Suprapubic skin (tissue), 4 donors: ENCODE measurements around the gene EPB41L2. TPM values are rescaled to one million over a fixed set of nuclear protein-coding genes. Genes with fewer than 3 reads are reported as not detected.

Source experiments
- DNase-seq, 2 donors: peaks; one replicate each; pipeline ENCODE4 v3.0.0-alpha.2; 2019; ENCODE audit warnings: low spot score in 2 of 2
- H3K27ac ChIP-seq: fragments of 200-600 bp; sonication (generic); one replicate; pipeline ENCODE4 v1.5.1; 2019
- H3K27me3 ChIP-seq: fragments of 200-600 bp; sonication (generic); one replicate; pipeline ENCODE4 v1.5.1; 2019
- H3K36me3 ChIP-seq: fragments of 200-600 bp; sonication (generic); one replicate; pipeline ENCODE4 v1.5.1; 2019
- H3K4me1 ChIP-seq: fragments of 200-600 bp; sonication (generic); one replicate; pipeline ENCODE4 v1.5.1; 2019
- H3K4me3 ChIP-seq: fragments of 200-600 bp; sonication (generic); one replicate; pipeline ENCODE4 v1.5.1; 2019; ENCODE audit warnings: mild to moderate bottlenecking
- H3K9me3 ChIP-seq: fragments of 200-600 bp; sonication (generic); one replicate; pipeline ENCODE4 v1.5.1; 2019
- EP300 ChIP-seq: sonication (generic); formaldehyde crosslinking; IDR thresholded peaks from one replicate; pipeline ENCODE4 v1.6.1; 2017; ENCODE audit warnings: antibody characterized with exemption
- POLR2A ChIP-seq, 2 donors: fragments of 450-650 bp; IDR thresholded peaks; one replicate each; pipeline ENCODE4 v1.6.1; 2017; ENCODE audit warnings: antibody characterized with exemption in 2 of 2, mild to moderate bottlenecking in 2 of 2, moderate library complexity in 2 of 2
- POLR2AphosphoS5 ChIP-seq, 3 donors: sonication (generic); formaldehyde crosslinking; IDR thresholded peaks; one replicate each; pipeline ENCODE4 v1.6.1; 2017; ENCODE audit warnings: antibody characterized with exemption in 3 of 3
- WGBS: methylation state at CpG from one replicate; pipeline ENCODE4 v1.1.5; 2018; 5-methylcytosine and 5-hydroxymethylcytosine counted together
- total RNA-seq, 4 donors: library from RNA; depleted of rRNA; stranded (reverse); fragments of >200 nt; gene quantifications; one replicate each; pipeline ENCODE4 v1.1.0, GENCODE V29; 2016
- TF ChIP-seq, protein P1 (sequence below), 2 donors: fragments of 200-600 bp in 1 of 2; fragments of 450-650 bp in 1 of 2; sonication (generic) in 1 of 2; IDR thresholded peaks; one replicate each; pipeline ENCODE4 v1.5.1; 2016 to 2019; ENCODE audit warnings: antibody characterized with exemption in 2 of 2, mild to moderate bottlenecking in 1 of 2, moderate library complexity in 1 of 2

EPB41L2 gene
- total RNA-seq, 4 donors from 2014 or later = 11.4 to 26.8 (median 15.4) TPM

GRCh38 chr6:130965656-130966055 lies 97.4 kb downstream of the EPB41L2 start:
- peaks cover 30% of the 10 kb centered on the region for H3K4me1 ChIP-seq
- TF ChIP-seq POLR2AphosphoS5 (IDR thresholded peaks at IDR 0.05) (no peak), POLR2A (IDR thresholded peaks at IDR 0.05) (no peak), EP300 (no peak)
- TF ChIP-seq, protein P1, sequence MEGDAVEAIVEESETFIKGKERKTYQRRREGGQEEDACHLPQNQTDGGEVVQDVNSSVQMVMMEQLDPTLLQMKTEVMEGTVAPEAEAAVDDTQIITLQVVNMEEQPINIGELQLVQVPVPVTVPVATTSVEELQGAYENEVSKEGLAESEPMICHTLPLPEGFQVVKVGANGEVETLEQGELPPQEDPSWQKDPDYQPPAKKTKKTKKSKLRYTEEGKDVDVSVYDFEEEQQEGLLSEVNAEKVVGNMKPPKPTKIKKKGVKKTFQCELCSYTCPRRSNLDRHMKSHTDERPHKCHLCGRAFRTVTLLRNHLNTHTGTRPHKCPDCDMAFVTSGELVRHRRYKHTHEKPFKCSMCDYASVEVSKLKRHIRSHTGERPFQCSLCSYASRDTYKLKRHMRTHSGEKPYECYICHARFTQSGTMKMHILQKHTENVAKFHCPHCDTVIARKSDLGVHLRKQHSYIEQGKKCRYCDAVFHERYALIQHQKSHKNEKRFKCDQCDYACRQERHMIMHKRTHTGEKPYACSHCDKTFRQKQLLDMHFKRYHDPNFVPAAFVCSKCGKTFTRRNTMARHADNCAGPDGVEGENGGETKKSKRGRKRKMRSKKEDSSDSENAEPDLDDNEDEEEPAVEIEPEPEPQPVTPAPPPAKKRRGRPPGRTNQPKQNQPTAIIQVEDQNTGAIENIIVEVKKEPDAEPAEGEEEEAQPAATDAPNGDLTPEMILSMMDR (IDR thresholded peaks at IDR 0.05) = no peak
- H3K27ac ChIP-seq = no peak overlapping the region
- no peaks in the 10 kb centered on the region for H3K9me3 ChIP-seq
- DNase-seq = no peak
- no peak overlapping the region for H3K4me3 ChIP-seq
- H3K27me3 ChIP-seq = no peaks in the 10 kb centered on the region
- H3K36me3 ChIP-seq = no peaks in the 10 kb centered on the region

DNA sequence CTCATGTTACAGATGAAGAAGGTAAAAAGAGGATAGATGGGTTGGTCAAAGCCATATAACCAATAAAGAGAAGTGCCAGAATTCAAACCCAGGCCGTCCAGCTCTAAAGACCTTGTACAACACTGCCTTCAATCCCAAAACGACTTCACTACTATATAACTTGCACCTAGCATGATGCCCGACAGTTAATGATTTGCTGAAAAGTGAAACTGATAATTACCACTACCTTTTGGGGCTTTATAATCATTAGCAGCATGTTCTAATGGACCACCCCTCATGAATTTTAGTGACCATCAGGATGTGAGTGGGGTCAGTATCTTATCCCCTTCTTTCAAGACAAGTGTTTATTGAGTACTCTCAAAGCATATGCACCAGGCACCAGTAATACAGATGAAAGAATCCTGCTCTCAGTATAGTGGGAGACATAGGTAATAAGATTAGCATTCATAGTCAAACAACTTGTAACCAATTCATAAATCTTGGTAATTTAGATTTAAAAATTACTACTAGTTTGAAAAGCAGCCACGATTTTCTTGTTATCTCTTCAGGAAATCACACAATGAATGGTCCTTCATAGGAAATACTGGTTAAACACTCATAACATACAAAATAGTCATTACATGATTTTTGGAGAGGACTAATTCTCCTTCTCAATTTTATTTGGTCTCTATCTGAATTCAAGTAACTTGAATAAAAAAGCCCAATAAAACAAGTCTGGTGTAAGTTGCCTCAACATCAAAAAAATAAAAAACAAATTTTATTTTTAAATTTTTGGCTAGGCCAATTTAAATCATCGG lies 98.0 kb downstream of the EPB41L2 start:
- no peak for DNase-seq
- WGBS = 80% methylated on average over 5 of the region's 5 CpGs
- Histone ChIP-seq H3K4me3 (no peak overlapping the region), H3K4me1 (peaks cover 30% of the 10 kb centered on the region), H3K27me3 (no peaks in the 10 kb centered on the region), H3K36me3 (no peaks in the 10 kb centered on the region), H3K27ac (no peak overlapping the region), H3K9me3 (no peaks in the 10 kb centered on the region)
- TF ChIP-seq EP300 = no peak
- TF ChIP-seq, protein P1 (IDR thresholded peaks at IDR 0.05) = no peak
- no peak for TF ChIP-seq POLR2A (IDR thresholded peaks at IDR 0.05)
- TF ChIP-seq POLR2AphosphoS5 (IDR thresholded peaks at IDR 0.05) = no peak

GRCh38 chr6:130964289-130964688 lies 98.8 kb downstream of the EPB41L2 start:
- H3K27ac ChIP-seq = no peak overlapping the region
- H3K4me1 ChIP-seq = peaks cover 30% of the 10 kb centered on the region
- WGBS = 96% methylated on average over 2 of the region's 2 CpGs
- DNase-seq = no peak
- no peaks in the 10 kb centered on the region for H3K36me3 ChIP-seq
- no peaks in the 10 kb centered on the region for H3K9me3 ChIP-seq
- H3K4me3 ChIP-seq = no peak overlapping the region
- no peaks in the 10 kb centered on the region for H3K27me3 ChIP-seq
- TF ChIP-seq POLR2A (IDR thresholded peaks at IDR 0.05) = no peak
- no peak for TF ChIP-seq POLR2AphosphoS5 (IDR thresholded peaks at IDR 0.05)
- no peak for TF ChIP-seq EP300

DNA sequence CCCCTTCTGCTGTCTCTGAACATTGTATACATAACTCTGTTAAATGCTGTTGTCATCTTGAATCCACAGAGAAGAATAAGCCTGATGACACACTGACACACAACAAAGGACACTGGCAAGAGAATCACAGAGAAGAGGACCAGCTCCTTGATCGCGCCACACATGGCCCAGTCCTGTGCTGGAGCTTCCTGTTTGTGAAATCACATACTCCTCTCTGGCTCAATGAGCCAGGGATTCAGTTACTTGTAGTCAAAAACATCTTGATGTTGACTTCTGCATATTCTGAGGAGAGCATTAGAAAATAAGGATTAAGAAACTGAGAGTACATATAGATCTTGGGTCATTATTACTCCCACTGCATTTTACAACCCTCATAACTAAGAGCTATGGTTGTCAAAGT lies 100.1 kb downstream of the EPB41L2 start:
- no peak overlapping the region for H3K27ac ChIP-seq

GRCh38 chr6:130961148-130961547 lies 101.9 kb downstream of the EPB41L2 start:
- 88% methylated on average over 3 of the region's 3 CpGs for WGBS
- Histone ChIP-seq H3K27ac (no peak overlapping the region), H3K36me3 (no peaks in the 10 kb centered on the region), H3K4me1 (peaks cover 12% of the 10 kb centered on the region), H3K4me3 (no peak overlapping the region), H3K9me3 (no peaks in the 10 kb centered on the region), H3K27me3 (no peaks in the 10 kb centered on the region)
- TF ChIP-seq, protein P1 (IDR thresholded peaks at IDR 0.05) = no peak
- TF ChIP-seq POLR2AphosphoS5 (IDR thresholded peaks at IDR 0.05) = no peak
- TF ChIP-seq POLR2A (IDR thresholded peaks at IDR 0.05) = no peak
- TF ChIP-seq EP300 = no peak
- DNase-seq = no peak

More for the DNA sequence above, 100.1 kb downstream of the EPB41L2 start:
- no peak for DNase-seq
- H3K27me3 ChIP-seq = no peaks in the 10 kb centered on the region
- no peaks in the 10 kb centered on the region for H3K9me3 ChIP-seq
- no peaks in the 10 kb centered on the region for H3K36me3 ChIP-seq
- TF ChIP-seq, protein P1 (IDR thresholded peaks at IDR 0.05) = no peak
- TF ChIP-seq POLR2AphosphoS5 (IDR thresholded peaks at IDR 0.05) (no peak), POLR2A (IDR thresholded peaks at IDR 0.05) (no peak), EP300 (no peak)
- H3K4me1 ChIP-seq = peaks cover 28% of the 10 kb centered on the region
- no peak overlapping the region for H3K4me3 ChIP-seq
- 37% methylated on average over 2 of the region's 2 CpGs for WGBS
